WTC11 (cell line): Measurements from ENCODE around the gene MMAB. TPM values are rescaled to one million over a fixed set of nuclear protein-coding genes. Genes with fewer than 3 reads are reported as not detected.

Experiments used
- ATAC-seq: fragments of 200-7000 bp; cut with Tn5 transposase; 2 replicates; pipeline ENCODE4 v1.10.0; 2021; ENCODE audit warnings: mild to moderate bottlenecking, moderate library complexity
- CTCF ChIA-PET: fragments of 300-600 bp; sonication (Branson Sonifier 250); formaldehyde crosslinking; loops from one replicate; lab custom pipeline; 2021; ENCODE audit warnings: antibody characterized with exemption; lab: Charles Lee
- POLR2A ChIA-PET: fragments of 350-600 bp; sonication (Branson Sonifier 250); formaldehyde crosslinking; loops from one replicate; lab custom pipeline; 2021; ENCODE audit warnings: antibody characterized with exemption; lab: Charles Lee
- DNase-seq: peaks from one replicate; pipeline ENCODE4 v3.0.0; 2021; ENCODE audit warnings: low spot score
- H3K27ac Mint-ChIP-seq: 2 replicates; pipeline ENCODE4 v1.8.0; 2021; ENCODE audit warnings: mixed read lengths
- H3K27me3 Mint-ChIP-seq: 2 replicates; pipeline ENCODE4 v1.8.0; 2021; ENCODE audit warnings: low read depth, mild to moderate bottlenecking, moderate library complexity, mixed read lengths
- H3K36me3 Mint-ChIP-seq: 2 replicates; pipeline ENCODE4 v1.8.0; 2021; ENCODE audit warnings: mixed read lengths
- H3K4me1 Mint-ChIP-seq: 2 replicates; pipeline ENCODE4 v1.8.0; 2022; ENCODE audit warnings: mixed read lengths
- H3K4me3 Mint-ChIP-seq: 2 replicates; pipeline ENCODE4 v1.8.0; 2021; ENCODE audit warnings: mild to moderate bottlenecking, moderate library complexity, mixed read lengths
- H3K9me3 Mint-ChIP-seq: 2 replicates; pipeline ENCODE4 v1.8.0; 2021; ENCODE audit warnings: mixed read lengths
- ARID4B ChIP-seq: sonication (generic); formaldehyde crosslinking; IDR thresholded peaks from 2 replicates; pipeline ENCODE4 v1.8.0; 2023; ENCODE audit warnings: missing genetic modification reagents, mild to moderate bottlenecking, borderline replicate concordance
- ATF2 ChIP-seq: sonication (generic); formaldehyde crosslinking; IDR thresholded peaks from 2 replicates; pipeline ENCODE4 v1.8.1; 2022; ENCODE audit warnings: low read depth, missing genetic modification reagents, borderline replicate concordance
- ATF6 ChIP-seq: sonication (generic); formaldehyde crosslinking; IDR thresholded peaks from 2 replicates; pipeline ENCODE4 v1.8.1; 2023; ENCODE audit warnings: mild to moderate bottlenecking, missing genetic modification reagents
- CREM ChIP-seq: sonication (generic); formaldehyde crosslinking; IDR thresholded peaks from 2 replicates; pipeline ENCODE4 v1.8.1; 2022; ENCODE audit warnings: mild to moderate bottlenecking, missing genetic modification reagents, moderate library complexity
- FOXJ3 ChIP-seq: sonication (generic); formaldehyde crosslinking; IDR thresholded peaks from 2 replicates; pipeline ENCODE4 v1.9.0; 2021; ENCODE audit warnings: missing genetic modification reagents, mild to moderate bottlenecking, borderline replicate concordance
- GTF2I ChIP-seq: fragments of 250-450 bp; sonication (Bioruptor Pico); conservative IDR thresholded peaks from 2 replicates; pipeline ENCODE4 v1.4.0; 2021; ENCODE audit warnings: mild to moderate bottlenecking
- HMGA2 ChIP-seq: fragments of 250-450 bp; sonication (Bioruptor Pico); IDR thresholded peaks from 2 replicates; pipeline ENCODE4 v1.4.0; 2021; ENCODE audit warnings: mild to moderate bottlenecking, moderate library complexity
- HMGXB4 ChIP-seq: sonication (generic); formaldehyde crosslinking; IDR thresholded peaks from 2 replicates; pipeline ENCODE4 v1.8.1; 2023; ENCODE audit warnings: mild to moderate bottlenecking, moderate library complexity, missing genetic modification reagents
- MYBL2 ChIP-seq: sonication (generic); formaldehyde crosslinking; IDR thresholded peaks from 2 replicates; pipeline ENCODE4 v1.8.1; 2023; ENCODE audit warnings: mild to moderate bottlenecking, moderate library complexity, missing genetic modification reagents
- SMAD4 ChIP-seq: sonication (generic); formaldehyde crosslinking; IDR thresholded peaks from 2 replicates; pipeline ENCODE4 v1.8.0; 2022; ENCODE audit warnings: mild to moderate bottlenecking, missing genetic modification reagents
- SOX15 ChIP-seq: fragments of 250-450 bp; sonication (Bioruptor Pico); IDR thresholded peaks from 2 replicates; pipeline ENCODE4 v1.9.0; 2021; ENCODE audit warnings: mild to moderate bottlenecking
- TCF7 ChIP-seq: sonication (generic); formaldehyde crosslinking; IDR thresholded peaks from 2 replicates; pipeline ENCODE4 v1.8.0; 2022; ENCODE audit warnings: mild to moderate bottlenecking, low read depth, missing genetic modification reagents, moderate library complexity
- ZNF121 ChIP-seq: sonication (generic); formaldehyde crosslinking; IDR thresholded peaks from 2 replicates; pipeline ENCODE4 v1.8.0; 2023; ENCODE audit warnings: missing genetic modification reagents
- ZNF281 ChIP-seq: sonication (generic); formaldehyde crosslinking; IDR thresholded peaks from 2 replicates; pipeline ENCODE4 v1.8.0; 2023; ENCODE audit warnings: mild to moderate bottlenecking, missing genetic modification reagents
- ZNF425 ChIP-seq: fragments of 250-450 bp; sonication (Bioruptor Pico); conservative IDR thresholded peaks from 2 replicates; pipeline ENCODE4 v1.9.0; 2021; ENCODE audit warnings: mild to moderate bottlenecking
- ZNF671 ChIP-seq: fragments of 250-450 bp; sonication (Bioruptor Pico); IDR thresholded peaks from 2 replicates; pipeline ENCODE4 v1.8.0; 2021; ENCODE audit warnings: mild to moderate bottlenecking
- total RNA-seq: library from RNA; stranded (reverse); gene quantifications from 3 replicates; pipeline ENCODE4 v1.2.3, GENCODE V29; 2021

Gene MMAB
- total RNA-seq, 1 experiment from 2014 or later: 22.0 TPM

GRCh38 chr12:109555431-109556315 lies 17.6 kb downstream of the MMAB start:
- DNase-seq: no peak
- ChIA-PET CTCF (interaction anchor here (0.5 to 2.3 kb wide), 4 partner anchors 128 to 963 kb away, joined by 3 to 8 read pairs (median 4); no protein-coding TSS in a partner anchor), POLR2A (interaction anchor here (0.6 kb wide), 1 partner anchor 16 kb away, joined by 5 read pairs; no protein-coding TSS in a partner anchor)
- Mint-ChIP-seq H3K27ac (peak overlapping the region; percentile 21; the same call in 1 of the 2 replicates), H3K9me3 (no peaks in the 10 kb centered on the region), H3K36me3 (no peaks in the 10 kb centered on the region)
- no peak for ATAC-seq
- TF ChIP-seq ZNF425 (CRISPR knock-in tag): no peak
- no peak for TF ChIP-seq HMGXB4 (CRISPR knock-in tag)
- TF ChIP-seq TCF7: no peak
- no peak for TF ChIP-seq ATF2 (CRISPR knock-in tag)
- TF ChIP-seq ZNF121 (CRISPR knock-in tag): no peak
- no peak for TF ChIP-seq ZNF281
- TF ChIP-seq SMAD4 (CRISPR knock-in tag): no peak
- TF ChIP-seq CREM: no peak
- no peak for TF ChIP-seq GTF2I (CRISPR knock-in tag)
- TF ChIP-seq ATF6 (CRISPR knock-in tag): no peak
- no peak for TF ChIP-seq FOXJ3 (CRISPR knock-in tag)
- no peak for TF ChIP-seq HMGA2
- no peak for TF ChIP-seq ZNF671
- no peak for TF ChIP-seq MYBL2
- TF ChIP-seq ARID4B (CRISPR knock-in tag): no peak
- TF ChIP-seq SOX15: no peak
- TF ChIP-seq, all 79 proteins: peak for 0
- Mint-ChIP-seq H3K27me3 (no peaks in the 10 kb centered on the region), H3K4me3 (no peak overlapping the region), H3K4me1 (peaks cover 3% of the 10 kb centered on the region; the same call in 1 of the 2 replicates)
